GM12865 (cell line): ENCODE measurements around the gene COMP.

ENCODE experiments used
- DNase-seq: peaks from one replicate; pipeline ENCODE4 v3.0.0; 2010; ENCODE audit warnings: low read depth
- H3K4me3 ChIP-seq: 2 replicates; pipeline ENCODE4 v1.5.1; 2011; ENCODE audit warnings: mild to moderate bottlenecking, low read depth, low read length, control low read depth
- TF ChIP-seq, protein P1 (sequence below): IDR thresholded peaks from 2 replicates; pipeline ENCODE4 v1.5.1; 2011; ENCODE audit warnings: low read length, control low read depth, low read depth, inconsistent platforms; ENCODE audit not compliant: insufficient read depth; ENCODE audit errors: missing control alignments

The COMP gene

DNA sequence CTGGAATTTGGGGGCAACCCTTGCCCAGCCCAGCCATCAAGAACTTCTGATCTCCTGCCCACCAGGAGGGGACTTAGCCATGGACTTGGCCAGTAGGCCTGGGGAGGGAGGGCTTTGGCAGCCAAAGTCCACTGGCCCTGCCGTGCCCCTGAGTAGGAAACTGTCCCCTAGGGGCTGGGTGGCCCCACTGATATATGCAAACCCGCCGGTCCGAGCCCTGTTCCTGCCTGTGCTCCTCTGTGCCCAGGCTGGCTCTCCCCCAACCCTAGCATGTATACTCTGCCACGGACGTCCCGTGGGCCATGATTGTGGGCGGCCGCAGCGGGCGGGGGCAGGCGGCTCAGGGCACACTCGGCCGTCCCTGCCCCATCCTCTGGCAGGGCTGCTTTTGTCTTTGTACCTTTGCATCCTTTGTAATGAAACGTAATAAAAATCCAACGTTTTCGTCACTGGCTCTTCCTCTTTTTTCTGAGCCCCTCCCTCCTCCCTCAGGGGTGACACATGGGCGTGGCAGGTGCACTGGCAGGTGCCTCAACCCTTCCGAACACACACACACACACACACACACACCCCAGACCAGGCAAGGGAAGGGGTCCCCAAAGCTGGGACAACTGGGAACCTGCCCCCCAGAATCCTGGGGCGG lies 9.1 kb downstream of the COMP start:
- no peak for DNase-seq
- H3K4me3 ChIP-seq, result no peak overlapping the region

DNA sequence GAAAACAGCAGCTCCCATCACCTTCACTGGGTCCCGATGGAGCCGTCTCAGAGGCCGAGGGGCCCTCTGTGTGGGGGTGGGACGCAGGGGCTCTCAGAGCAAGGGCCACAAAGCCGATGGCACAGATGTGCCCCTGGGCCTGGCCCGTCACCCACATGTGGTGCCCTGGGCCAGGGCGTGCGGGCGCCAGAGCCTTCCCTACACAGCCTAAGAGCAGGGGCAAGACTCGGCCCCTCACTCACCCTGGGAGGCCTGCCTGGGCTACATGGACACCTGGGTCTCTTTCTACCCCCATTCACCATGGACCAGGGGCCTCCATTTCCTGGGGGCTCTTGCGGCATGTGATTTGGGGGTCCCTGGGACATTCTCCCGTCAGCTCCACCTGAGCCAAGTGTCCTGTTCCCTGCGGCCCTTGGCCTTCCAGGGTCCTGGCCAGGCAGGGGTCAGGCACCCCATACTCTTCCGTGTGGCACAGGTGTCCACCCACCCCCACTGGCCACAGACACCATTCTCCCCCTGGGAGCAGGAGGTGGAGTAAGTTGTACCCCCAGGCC lies 10.0 kb downstream of the COMP start:
- no peak for DNase-seq
- TF ChIP-seq, protein P1, sequence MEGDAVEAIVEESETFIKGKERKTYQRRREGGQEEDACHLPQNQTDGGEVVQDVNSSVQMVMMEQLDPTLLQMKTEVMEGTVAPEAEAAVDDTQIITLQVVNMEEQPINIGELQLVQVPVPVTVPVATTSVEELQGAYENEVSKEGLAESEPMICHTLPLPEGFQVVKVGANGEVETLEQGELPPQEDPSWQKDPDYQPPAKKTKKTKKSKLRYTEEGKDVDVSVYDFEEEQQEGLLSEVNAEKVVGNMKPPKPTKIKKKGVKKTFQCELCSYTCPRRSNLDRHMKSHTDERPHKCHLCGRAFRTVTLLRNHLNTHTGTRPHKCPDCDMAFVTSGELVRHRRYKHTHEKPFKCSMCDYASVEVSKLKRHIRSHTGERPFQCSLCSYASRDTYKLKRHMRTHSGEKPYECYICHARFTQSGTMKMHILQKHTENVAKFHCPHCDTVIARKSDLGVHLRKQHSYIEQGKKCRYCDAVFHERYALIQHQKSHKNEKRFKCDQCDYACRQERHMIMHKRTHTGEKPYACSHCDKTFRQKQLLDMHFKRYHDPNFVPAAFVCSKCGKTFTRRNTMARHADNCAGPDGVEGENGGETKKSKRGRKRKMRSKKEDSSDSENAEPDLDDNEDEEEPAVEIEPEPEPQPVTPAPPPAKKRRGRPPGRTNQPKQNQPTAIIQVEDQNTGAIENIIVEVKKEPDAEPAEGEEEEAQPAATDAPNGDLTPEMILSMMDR, result no peak
- no peak overlapping the region for H3K4me3 ChIP-seq

More for the DNA sequence above, 9.1 kb downstream of the COMP start:
- TF ChIP-seq, protein P1, result no peak

DNA sequence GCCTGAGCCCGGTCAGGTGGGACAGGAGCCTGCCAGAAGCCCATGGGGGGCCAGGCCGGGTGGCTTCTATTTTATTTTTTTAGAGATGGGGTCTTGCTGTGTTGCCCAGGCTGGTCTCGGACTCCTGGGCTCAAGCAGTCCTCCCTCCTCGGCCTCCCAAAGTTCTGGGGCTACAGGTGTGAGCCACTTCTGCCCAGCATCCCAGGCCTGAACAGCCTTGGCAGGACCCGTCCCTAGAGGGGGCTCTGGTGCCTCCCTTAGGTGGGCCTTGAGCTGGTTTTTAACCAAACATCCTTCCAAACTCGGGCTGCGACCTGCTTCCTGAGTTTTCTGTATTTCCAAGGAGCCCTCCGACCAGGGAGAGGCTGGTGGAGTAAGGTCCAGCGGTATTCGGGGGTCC lies 10.5 kb downstream of the COMP start:
- H3K4me3 ChIP-seq, result no peak overlapping the region
- TF ChIP-seq, protein P1, result peak; percentile 19
- DNase-seq, result no peak

DNA sequence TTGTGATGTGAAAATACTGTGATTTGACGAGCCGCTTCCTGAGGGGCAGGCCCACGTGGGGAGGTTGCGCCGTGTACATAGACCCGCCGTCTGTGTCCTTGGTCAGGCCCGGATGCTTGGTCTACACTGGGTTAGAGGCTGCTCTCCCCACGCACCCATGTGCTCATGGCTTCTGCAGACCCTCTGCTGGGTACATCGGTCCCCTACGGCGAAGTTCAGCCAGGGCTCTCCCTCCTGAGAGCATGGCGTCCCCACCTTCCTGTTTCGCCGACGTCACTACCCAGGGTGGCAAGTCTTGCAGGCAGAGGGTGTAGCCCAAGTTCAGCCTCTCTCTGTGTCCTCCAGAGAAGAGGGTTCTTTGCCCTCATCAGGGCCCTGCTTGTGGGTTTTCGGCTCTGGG lies 11.0 kb downstream of the COMP start:
- TF ChIP-seq, protein P1, result no peak
- H3K4me3 ChIP-seq, result no peak overlapping the region
- DNase-seq, result no peak

DNA sequence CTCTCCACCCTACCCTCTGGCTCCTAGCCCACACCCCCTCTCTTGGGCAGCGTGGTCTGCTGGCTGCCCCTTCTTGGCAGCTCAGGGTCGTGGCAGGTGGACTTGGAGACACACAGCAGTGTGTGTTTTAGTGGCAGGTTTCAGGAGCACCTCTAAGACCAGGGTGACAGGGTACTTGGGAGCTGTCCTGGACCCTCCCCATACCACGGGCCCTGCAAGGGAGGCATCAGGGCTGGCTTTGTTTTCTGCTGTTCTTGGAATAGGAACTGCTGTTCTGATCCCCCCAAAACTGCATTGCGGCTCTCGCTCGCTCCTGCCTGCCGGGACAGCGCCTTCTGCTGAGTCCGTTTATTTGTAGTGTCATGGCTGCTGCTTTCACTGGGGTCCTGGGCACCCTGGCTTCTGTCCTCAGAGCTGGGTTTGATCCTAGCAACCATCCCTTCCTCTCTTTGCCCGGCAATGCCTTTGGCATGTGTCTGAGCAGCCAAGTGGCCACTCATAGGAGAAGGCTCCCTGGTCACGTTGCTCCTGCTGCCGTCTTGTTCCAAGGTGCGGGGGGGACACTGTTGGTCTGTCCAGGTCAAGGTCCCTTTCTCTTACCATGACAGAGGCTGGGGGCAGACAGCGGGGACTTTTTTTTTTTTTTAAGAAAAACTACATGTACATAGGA lies 12.1 kb downstream of the COMP start:
- TF ChIP-seq, protein P1, result no peak
- H3K4me3 ChIP-seq, result no peak overlapping the region
- DNase-seq, result no peak

DNA sequence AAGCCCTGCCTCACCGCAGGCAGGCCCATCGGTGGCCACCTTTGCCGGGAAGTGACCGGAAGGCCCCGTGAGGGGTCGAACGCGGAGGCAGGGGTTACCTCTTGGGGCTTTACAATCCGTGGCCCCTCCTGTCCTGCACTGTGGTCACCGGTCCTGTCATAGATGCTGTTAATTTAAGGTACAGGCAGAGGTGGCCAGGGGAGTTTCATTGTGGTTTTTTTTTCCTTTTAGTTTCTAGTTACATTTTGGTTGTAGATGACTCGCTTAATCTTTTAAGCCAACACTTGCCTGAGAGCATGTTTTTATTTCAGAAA lies 13.1 kb downstream of the COMP start:
- DNase-seq, result no peak
- no peak overlapping the region for H3K4me3 ChIP-seq
- TF ChIP-seq, protein P1, result no peak
